PC-3 (cell line): Measurements from ENCODE around the gene TMEM196.

Experiments used
- CTCF ChIP-seq: fragments of 300-600 bp; sonication (generic); conservative IDR thresholded peaks from 2 replicates; pipeline ENCODE4 v1.5.1; 2017; ENCODE audit warnings: antibody characterized with exemption, low read depth, mild to moderate bottlenecking, low read length
- EZH2 ChIP-seq: fragments of 300-600 bp; sonication (generic); IDR thresholded peaks from one replicate; pipeline ENCODE4 v1.6.1; 2017; ENCODE audit warnings: antibody characterized with exemption, mild to moderate bottlenecking, low read length; ENCODE audit not compliant: unreplicated experiment
- EZH2phosphoT487 ChIP-seq: fragments of 300-600 bp; sonication (generic); IDR thresholded peaks from 2 replicates; pipeline ENCODE4 v1.6.1; 2018; ENCODE audit warnings: mild to moderate bottlenecking, antibody characterized with exemption, low read length, borderline replicate concordance

- TF ChIP-seq CTCF (peak; percentile 82), EZH2phosphoT487 (no peak), EZH2 (no peak)
Measured at GRCh38 chr7:19754521-19755116, 18.8 kb downstream of the TMEM196 start.
